H1 (cell line): ENCODE results near the gene DGKK. TPM values are rescaled to one million over a fixed set of nuclear protein-coding genes. Genes with fewer than 3 reads are reported as not detected.

Experiments
- CTCF ChIA-PET: fragments of 300-600 bp; sonication (Branson Sonifier 250); formaldehyde crosslinking; loops from one replicate; lab custom pipeline; 2021; ENCODE audit not compliant: partially characterized antibody; lab: Charles Lee
- POLR2A ChIA-PET: fragments of 300-600 bp; sonication (Branson Sonifier 250); formaldehyde crosslinking; loops from one replicate; lab custom pipeline; 2021; ENCODE audit warnings: inconsistent platforms; ENCODE audit not compliant: partially characterized antibody; lab: Charles Lee
- DNase-seq, 2 experiments: peaks; one replicate each; pipeline versions ENCODE4 v3.0.0 to v3.0.0-alpha.2; 2010 to 2022; ENCODE audit warnings: low spot score in 2 of 2, low read depth in 1 of 2, mixed read lengths in 1 of 2
- FAIRE-seq: peaks from 2 replicates; lab custom pipeline; 2011; peaks lifted over from hg19 to GRCh38; lab: Jason Lieb, UNC
- H2AFZ ChIP-seq: 2 replicates; pipeline ENCODE4 v1.8.1; 2012; ENCODE audit warnings: low read length, inconsistent platforms
- H2AK5ac ChIP-seq: 2 replicates; pipeline ENCODE4 v1.6.1; 2013; ENCODE audit warnings: low read depth, low read length
- H2BK120ac ChIP-seq: replicated peaks from 2 replicates; pipeline ENCODE3; 2013; ENCODE audit warnings: low read depth, low read length, inconsistent platforms
- H2BK12ac ChIP-seq: 2 replicates; pipeline ENCODE4 v1.6.1; 2013; ENCODE audit warnings: low read depth, low read length
- H2BK15ac ChIP-seq: 2 replicates; pipeline ENCODE4 v1.6.1; 2013; ENCODE audit warnings: low read length
- H2BK20ac ChIP-seq: 2 replicates; pipeline ENCODE4 v1.6.1; 2013; ENCODE audit warnings: low read length
- H2BK5ac ChIP-seq: 2 replicates; pipeline ENCODE4 v1.6.1; 2013; ENCODE audit warnings: low read depth, low read length
- H3K14ac ChIP-seq: 2 replicates; pipeline ENCODE4 v1.6.1; 2013; ENCODE audit warnings: inconsistent platforms; ENCODE audit not compliant: insufficient read length
- H3K18ac ChIP-seq: 2 replicates; pipeline ENCODE4 v1.6.1; 2013; ENCODE audit warnings: low read length; ENCODE audit errors: extremely low read depth
- H3K23ac ChIP-seq: 2 replicates; pipeline ENCODE4 v1.6.1; 2013; ENCODE audit warnings: inconsistent platforms; ENCODE audit not compliant: insufficient read length
- H3K23me2 ChIP-seq: 2 replicates; pipeline ENCODE4 v1.6.1; 2013; ENCODE audit warnings: low read depth, low read length
- H3K27ac ChIP-seq: 2 replicates; pipeline ENCODE4 v1.6.1; 2011; ENCODE audit warnings: low read depth, low read length, inconsistent platforms
- H3K27me3 ChIP-seq, 4 experiments: replicated peaks in 1 of 4; 1 replicate in 1 of 4; 2 replicates in 3 of 4; pipeline versions ENCODE4 v1.6.1 to v1.8.1; 2011 to 2013; ENCODE audit warnings: low read length in 3 of 4, mild to moderate bottlenecking in 3 of 4, inconsistent platforms in 2 of 4, mixed read lengths in 2 of 4, moderate library complexity in 1 of 4; ENCODE audit not compliant: control insufficient read depth in 3 of 4, insufficient read depth in 3 of 4; ENCODE audit errors: extremely low read depth in 1 of 4
- H3K36me3 ChIP-seq, 4 experiments: 2 replicates each; pipeline versions ENCODE4 v1.6.1 to v1.8.1; 2011 to 2013; ENCODE audit warnings: mild to moderate bottlenecking in 4 of 4, low read length in 3 of 4, moderate library complexity in 2 of 4, control low read depth in 1 of 4, inconsistent platforms in 1 of 4; ENCODE audit not compliant: insufficient read depth in 4 of 4, control insufficient read depth in 2 of 4
- H3K4ac ChIP-seq: replicated peaks from 2 replicates; pipeline ENCODE3; 2013; ENCODE audit warnings: low read length, low read depth, mixed read lengths, inconsistent platforms; ENCODE audit not compliant: insufficient read length
- H3K4me1 ChIP-seq, 4 experiments: replicated peaks in 1 of 4; 1 replicate in 1 of 4; 2 replicates in 3 of 4; pipeline versions ENCODE4 v1.6.1 to v1.8.1; 2011 to 2013; ENCODE audit warnings: low read length in 3 of 4, inconsistent platforms in 2 of 4, mixed read lengths in 1 of 4; ENCODE audit not compliant: insufficient read depth in 4 of 4, control insufficient read depth in 3 of 4
- H3K4me2 ChIP-seq, 2 experiments: 2 replicates each; pipeline versions ENCODE4 v1.6.1 to v1.8.1; 2011 to 2013; ENCODE audit warnings: low read depth in 2 of 2, low read length in 2 of 2, control low read depth in 1 of 2, inconsistent platforms in 1 of 2, mild to moderate bottlenecking in 1 of 2; ENCODE audit not compliant: insufficient read depth in 1 of 2
- H3K4me3 ChIP-seq, 4 experiments: fragments of 200-600, 300-600 bp in 1 of 4; sonication (generic), shearing (Covaris generic), sonication (Bioruptor Twin) in 1 of 4; 2 replicates each; pipeline versions ENCODE4 v1.5.1 to v1.8.1; 2011 to 2016; ENCODE audit warnings: low read length in 4 of 4, low read depth in 3 of 4, control low read depth in 2 of 4, inconsistent platforms in 2 of 4, mild to moderate bottlenecking in 2 of 4, mixed read lengths in 1 of 4, moderate library complexity in 1 of 4; ENCODE audit not compliant: insufficient read depth in 2 of 4; ENCODE audit errors: extremely low read depth in 1 of 4
- H3K56ac ChIP-seq: replicated peaks from 2 replicates; pipeline ENCODE3; 2013; ENCODE audit warnings: low read depth, mild to moderate bottlenecking, mixed read lengths, low read length, inconsistent platforms; ENCODE audit not compliant: insufficient read length
- H3K79me1 ChIP-seq: 2 replicates; pipeline ENCODE4 v1.6.1; 2013; ENCODE audit warnings: low read depth, low read length, control low read depth
- H3K79me2 ChIP-seq, 2 experiments: 2 replicates each; pipeline versions ENCODE4 v1.6.1 to v1.8.1; 2012 to 2013; ENCODE audit warnings: low read length in 2 of 2, mild to moderate bottlenecking in 2 of 2, inconsistent platforms in 1 of 2; ENCODE audit not compliant: insufficient read depth in 2 of 2, control insufficient read depth in 1 of 2
- H3K9ac ChIP-seq, 4 experiments: replicated peaks in 1 of 4; 1 replicate in 1 of 4; 2 replicates in 3 of 4; pipeline versions ENCODE4 v1.6.1 to v1.8.1; 2011 to 2013; ENCODE audit warnings: low read depth in 3 of 4, low read length in 3 of 4, control low read depth in 2 of 4, mild to moderate bottlenecking in 2 of 4, moderate library complexity in 2 of 4, inconsistent platforms in 1 of 4; ENCODE audit errors: extremely low read depth in 1 of 4
- H3K9me3 ChIP-seq, 2 experiments: 2 replicates each; pipeline versions ENCODE4 v1.6.1 to v1.8.1; 2012 to 2013; ENCODE audit warnings: mild to moderate bottlenecking in 2 of 2, moderate library complexity in 2 of 2, control low read depth in 1 of 2, inconsistent platforms in 1 of 2, low read depth in 1 of 2, low read length in 1 of 2, mixed read lengths in 1 of 2; ENCODE audit not compliant: insufficient read depth in 2 of 2
- H4K20me1 ChIP-seq, 2 experiments: replicated peaks in 1 of 2; 2 replicates each; pipeline versions ENCODE3 to v1.8.1; 2011 to 2013; ENCODE audit warnings: inconsistent platforms in 2 of 2, low read length in 2 of 2, mild to moderate bottlenecking in 1 of 2; ENCODE audit not compliant: insufficient read depth in 2 of 2, control insufficient read depth in 1 of 2
- H4K5ac ChIP-seq: 2 replicates; pipeline ENCODE4 v1.6.1; 2013; ENCODE audit warnings: low read length, low read depth, mixed read lengths, inconsistent platforms; ENCODE audit not compliant: insufficient read length
- H4K8ac ChIP-seq: 2 replicates; pipeline ENCODE4 v1.8.0; 2013; ENCODE audit warnings: mild to moderate bottlenecking, moderate library complexity, low read length, inconsistent platforms; ENCODE audit not compliant: insufficient read depth; ENCODE audit errors: extremely low read depth
- H4K91ac ChIP-seq: replicated peaks from 2 replicates; pipeline ENCODE3; 2013; ENCODE audit warnings: low read length, mixed read lengths, inconsistent platforms; ENCODE audit not compliant: insufficient read length
- ASH2L ChIP-seq: fragments of 200-600, 300-600 bp; sonication (generic); IDR thresholded peaks from one replicate; pipeline ENCODE4 v1.7.1; 2017; ENCODE audit warnings: low read length
- GABPA ChIP-seq: IDR thresholded peaks from 2 replicates; pipeline ENCODE4 v1.6.1; 2011; ENCODE audit warnings: mild to moderate bottlenecking, low read length, moderate library complexity, borderline replicate concordance; ENCODE audit not compliant: insufficient read depth
- HDAC2 ChIP-seq, 2 experiments: fragments of 300-600 bp in 1 of 2; sonication (generic) in 1 of 2; IDR thresholded peaks; 2 replicates each; pipeline ENCODE4 v1.6.1; 2011 to 2012; ENCODE audit warnings: low read depth in 2 of 2, low read length in 2 of 2, mild to moderate bottlenecking in 2 of 2, moderate library complexity in 2 of 2, borderline replicate concordance in 1 of 2, inconsistent platforms in 1 of 2
- NANOG ChIP-seq: IDR thresholded peaks from 2 replicates; pipeline ENCODE4 v1.6.1; 2011; ENCODE audit warnings: low read length, low read depth, mild to moderate bottlenecking, inconsistent platforms; ENCODE audit not compliant: insufficient read depth, poor library complexity, severe bottlenecking
- WGBS, 2 experiments: shearing (Covaris generic) in 1 of 2; methylation state at CpG; one replicate each; pipeline versions ENCODE4 v1.1.6 to v1.1.7; 2013 to 2015; ENCODE audit warnings: low lambda C conversion rate in 2 of 2, mixed read lengths in 2 of 2, inconsistent platforms in 1 of 2, low coverage in 1 of 2, missing lambda C conversion rate in 1 of 2; ENCODE audit not compliant: insufficient replicate concordance in 2 of 2, insufficient coverage in 1 of 2, insufficient read length in 1 of 2; ENCODE audit errors: extremely low coverage in 1 of 2, missing lambda C conversion rate in 1 of 2; 5-methylcytosine and 5-hydroxymethylcytosine counted together
- polyA plus RNA-seq, 7 experiments: library from polyadenylated mRNA; depleted of rRNA in 3 of 7; stranded (reverse) in 5 of 7; unstranded in 2 of 7; fragments of >200 nt in 5 of 7; fragments of 200-250 nt in 2 of 7; gene quantifications; 1 replicate in 5 of 7; 2 replicates in 1 of 7; 4 replicates in 1 of 7; pipeline versions ENCODE4 v1.2.1 to v1.2.3, GENCODE V29; 2011 to 2013; ENCODE audit warnings: missing spikeins in 2 of 7, mixed read lengths in 2 of 7
- total RNA-seq: library from RNA; stranded (reverse); fragmentation: NEBNext Ultra II Directional; extraction: Animal tissue kit (Norgen Biotek cat#: 25700); gene quantifications from 2 replicates; pipeline ENCODE4 v1.2.1, GENCODE V29; 2021

The DGKK gene
- total and polyA plus RNA-seq, 2 of the 8 experiments (the other 6 are each of a cell fraction or from before 2014, with no cell fraction given): 4.9 to 19.2 TPM

DNA sequence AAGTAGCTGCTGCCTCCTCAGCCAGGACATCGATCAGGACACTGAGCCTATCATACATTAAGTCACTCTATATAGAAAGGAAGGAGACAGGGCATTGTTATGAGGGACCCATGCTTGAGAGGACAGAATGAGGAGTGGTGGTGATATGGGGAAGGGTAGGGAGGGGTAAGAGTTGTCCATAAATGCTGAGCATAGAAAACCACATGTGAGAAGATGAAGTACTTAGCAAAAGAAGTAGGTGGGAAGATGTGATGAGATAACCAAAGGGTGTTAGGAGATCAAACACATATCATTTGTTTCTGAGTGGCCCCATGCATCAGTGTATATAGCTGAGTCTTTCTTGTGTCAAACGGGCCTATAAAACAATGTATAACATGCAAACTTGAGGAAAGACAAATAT is 84.1 kb downstream of the DGKK start:
- no peak for FAIRE-seq
- H2BK120ac ChIP-seq: no peak overlapping the region
- H3K4ac ChIP-seq: no peak overlapping the region
- H2AK5ac ChIP-seq: no peak overlapping the region
- H2BK12ac ChIP-seq: no peak overlapping the region
- H3K36me3 ChIP-seq: peaks cover 0 to 9% (median 7%) of the 10 kb centered on the region in 4 experiments; a peak in 3 of 8 replicates
- H4K5ac ChIP-seq: no peak overlapping the region
- no peak overlapping the region for H2AFZ ChIP-seq
- no peak overlapping the region for H2BK15ac ChIP-seq
- POLR2A ChIA-PET: no interaction called here
- CTCF ChIA-PET: no interaction called here
- H3K4me3 ChIP-seq: no peak overlapping the region
- no peak overlapping the region for H3K18ac ChIP-seq
- WGBS, 2 experiments: 90% methylated on average over 2 of the region's 2 CpGs; no CpG with 5 or more reads in 1 of the 2 experiments
- H3K4me2 ChIP-seq: no peak overlapping the region
- H3K27ac ChIP-seq: no peak overlapping the region
- H3K14ac ChIP-seq: no peak overlapping the region
- H3K27me3 ChIP-seq: no peaks in the 10 kb centered on the region
- no peak overlapping the region for H3K9ac ChIP-seq
- no peaks in the 10 kb centered on the region for H3K9me3 ChIP-seq
- no peak overlapping the region for H3K23ac ChIP-seq
- no peak overlapping the region for H2BK20ac ChIP-seq
- H4K91ac ChIP-seq: no peak overlapping the region
- H3K79me2 ChIP-seq: no peaks in the 10 kb centered on the region
- H4K8ac ChIP-seq: no peak overlapping the region
- no peak for DNase-seq
- no peak overlapping the region for H2BK5ac ChIP-seq
- H3K56ac ChIP-seq: no peak overlapping the region
- H3K79me1 ChIP-seq: no peaks in the 10 kb centered on the region
- H4K20me1 ChIP-seq: no peaks in the 10 kb centered on the region
- no peaks in the 10 kb centered on the region for H3K4me1 ChIP-seq
- no peaks in the 10 kb centered on the region for H3K23me2 ChIP-seq
- no peak for TF ChIP-seq GABPA
- no peak for TF ChIP-seq NANOG
- TF ChIP-seq HDAC2 (IDR thresholded peaks at IDR 0.05; ENCODE audit: borderline replicate concordance in 1 of 2, low read depth in 2 of 2, low read length in 2 of 2): no peak
- TF ChIP-seq ASH2L: no peak
